BLaER1 (cell line): ENCODE results near the gene NRG3.

Source experiments
- H3K27ac ChIP-seq: shearing (Covaris generic); formaldehyde crosslinking; 2 replicates; pipeline ENCODE4 v1.8.1; 2022
- H3K27me3 ChIP-seq: shearing (Covaris generic); formaldehyde crosslinking; 2 replicates; pipeline ENCODE4 v1.8.1; 2022
- H3K36me3 ChIP-seq: shearing (Covaris generic); formaldehyde crosslinking; 2 replicates; pipeline ENCODE4 v1.8.1; 2022
- H3K4me1 ChIP-seq: shearing (Covaris generic); formaldehyde crosslinking; 2 replicates; pipeline ENCODE4 v1.8.1; 2022
- H3K4me2 ChIP-seq: shearing (Covaris generic); formaldehyde crosslinking; 2 replicates; pipeline ENCODE4 v1.8.1; 2022
- H3K4me3 ChIP-seq: shearing (Covaris generic); formaldehyde crosslinking; 2 replicates; pipeline ENCODE4 v1.8.1; 2022
- H3K9ac ChIP-seq: shearing (Covaris generic); formaldehyde crosslinking; 2 replicates; pipeline ENCODE4 v1.8.1; 2022
- H3K9me3 ChIP-seq: shearing (Covaris generic); formaldehyde crosslinking; 2 replicates; pipeline ENCODE4 v1.8.1; 2022
- H4K20me1 ChIP-seq: shearing (Covaris generic); formaldehyde crosslinking; 2 replicates; pipeline ENCODE4 v1.8.1; 2022
- Cebpa-rat ChIP-seq: shearing (Covaris generic); IDR thresholded peaks from 2 replicates; pipeline ENCODE4 v1.8.1; 2022

Gene NRG3

DNA sequence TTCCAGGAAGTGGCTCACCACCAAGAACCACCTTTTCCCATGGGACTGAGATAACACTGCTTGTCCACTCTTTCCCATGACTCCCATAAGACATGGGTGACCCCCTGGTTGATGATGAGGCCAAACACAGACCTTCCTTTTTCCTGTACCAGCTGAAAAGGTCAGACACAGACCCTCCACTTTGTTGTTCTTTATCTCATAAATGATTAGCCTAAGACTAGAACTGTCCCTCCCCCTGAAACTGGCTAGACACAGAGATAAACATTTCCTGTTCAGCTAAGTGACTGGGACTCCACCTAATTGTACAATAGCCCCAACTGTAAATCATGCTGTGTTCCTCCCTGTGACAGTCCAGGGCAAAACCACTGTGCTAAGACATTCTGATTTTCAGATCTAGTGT is 8.2 kb upstream of the NRG3 start:
- Histone ChIP-seq H3K9me3 (peaks cover 6% of the 10 kb centered on the region), H3K4me2 (peak overlapping the region; percentile 69), H3K27me3 (no peaks in the 10 kb centered on the region), H3K27ac (no peak overlapping the region), H3K36me3 (no peaks in the 10 kb centered on the region), H3K4me1 (peaks cover 27% of the 10 kb centered on the region), H3K4me3 (no peak overlapping the region), H4K20me1 (peaks cover 45% of the 10 kb centered on the region; the same call in 1 of the 2 replicates), H3K9ac (no peak overlapping the region; the same call in 1 of the 2 replicates)
- no peak for TF ChIP-seq Cebpa-rat

DNA sequence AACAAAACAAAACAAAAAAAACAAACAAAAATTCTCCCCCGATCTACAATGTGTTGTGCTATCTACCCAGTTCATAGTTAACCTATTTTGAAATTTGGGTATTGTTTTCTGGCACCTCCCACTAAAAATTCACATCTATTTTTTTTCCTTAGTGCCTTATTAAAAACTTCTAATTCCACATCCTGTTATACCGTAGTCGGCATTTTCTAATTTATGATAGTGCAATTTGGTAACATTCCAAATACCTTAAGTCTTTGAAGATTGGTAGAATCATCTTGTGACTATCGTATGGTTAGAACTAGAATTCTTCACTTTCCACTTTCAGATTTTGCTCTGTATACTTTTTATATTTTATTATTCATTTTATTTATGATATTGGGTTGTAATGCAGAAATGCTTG is 4.5 kb upstream of the NRG3 start:
- Histone ChIP-seq H3K27me3 (no peaks in the 10 kb centered on the region), H3K9me3 (no peaks in the 10 kb centered on the region), H3K9ac (no peak overlapping the region), H3K36me3 (no peaks in the 10 kb centered on the region), H3K4me1 (peaks cover 48% of the 10 kb centered on the region), H4K20me1 (peaks cover 64% of the 10 kb centered on the region), H3K4me3 (no peak overlapping the region), H3K27ac (no peak overlapping the region), H3K4me2 (no peak overlapping the region)
- TF ChIP-seq Cebpa-rat: no peak

- H3K27me3 ChIP-seq: no peaks in the 10 kb centered on the region
- no peak overlapping the region for H3K4me3 ChIP-seq
- no peaks in the 10 kb centered on the region for H3K36me3 ChIP-seq
- no peak overlapping the region for H3K9ac ChIP-seq
- H3K9me3 ChIP-seq: no peaks in the 10 kb centered on the region
- H3K4me2 ChIP-seq: no peak overlapping the region
- no peak for TF ChIP-seq Cebpa-rat
- H3K27ac ChIP-seq: no peak overlapping the region
- H3K4me1 ChIP-seq: peaks cover 38% of the 10 kb centered on the region
- peaks cover 65% of the 10 kb centered on the region for H4K20me1 ChIP-seq
These were observed 3.4 kb upstream of the NRG3 start for GRCh38 chr10:81871558-81871957.

GRCh38 chr10:81872206-81872862 is 2.7 kb upstream of the NRG3 start:
- H4K20me1 ChIP-seq: peaks cover 65% of the 10 kb centered on the region
- H3K4me2 ChIP-seq: peak overlapping the region; percentile 93
- no peak overlapping the region for H3K27ac ChIP-seq
- TF ChIP-seq Cebpa-rat: no peak
- no peaks in the 10 kb centered on the region for H3K9me3 ChIP-seq
- no peaks in the 10 kb centered on the region for H3K36me3 ChIP-seq
- peaks cover 33% of the 10 kb centered on the region for H3K4me1 ChIP-seq
- no peak overlapping the region for H3K4me3 ChIP-seq
- no peak overlapping the region for H3K9ac ChIP-seq
- H3K27me3 ChIP-seq: no peaks in the 10 kb centered on the region

DNA sequence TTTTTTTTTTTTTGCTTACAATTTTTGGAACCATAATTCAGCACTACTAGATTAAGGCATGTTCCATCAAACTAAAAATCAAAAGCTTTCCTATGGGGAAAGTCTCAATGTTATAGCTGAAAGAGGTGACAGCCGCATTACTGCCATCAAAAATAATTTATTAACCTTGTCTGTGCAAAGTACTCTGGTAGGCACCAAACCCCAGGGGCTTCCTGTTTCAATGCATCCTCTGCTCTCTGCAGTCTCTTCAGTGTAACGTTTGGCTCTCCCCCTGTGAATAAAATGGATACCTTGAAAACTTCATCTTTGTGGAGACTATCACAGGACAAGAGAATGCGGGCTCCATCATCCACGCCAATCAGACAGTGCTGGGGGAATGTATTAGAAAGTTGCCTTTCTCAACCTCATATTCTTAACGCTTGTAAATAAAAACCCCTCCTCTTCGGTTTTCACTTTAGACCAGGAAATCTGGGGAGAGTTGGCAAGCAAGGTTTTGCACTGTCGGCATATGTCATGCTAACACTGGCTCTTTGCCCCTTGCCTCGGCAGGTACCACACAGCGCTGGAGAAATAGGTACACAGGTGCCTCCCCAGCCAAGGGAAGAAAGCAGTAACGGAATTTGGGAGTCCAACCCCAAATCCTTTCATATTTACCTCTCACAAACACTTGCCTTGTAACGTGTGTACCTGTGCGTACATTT is 1.6 kb upstream of the NRG3 start:
- Histone ChIP-seq H3K9me3 (no peaks in the 10 kb centered on the region), H3K4me1 (peaks cover 38% of the 10 kb centered on the region), H3K4me3 (peak overlapping the region; percentile 92), H3K36me3 (no peaks in the 10 kb centered on the region), H3K4me2 (peak overlapping the region; percentile 93), H4K20me1 (peaks cover 66% of the 10 kb centered on the region), H3K27me3 (no peaks in the 10 kb centered on the region), H3K27ac (no peak overlapping the region), H3K9ac (no peak overlapping the region; the same call in 1 of the 2 replicates)
- TF ChIP-seq Cebpa-rat: no peak

DNA sequence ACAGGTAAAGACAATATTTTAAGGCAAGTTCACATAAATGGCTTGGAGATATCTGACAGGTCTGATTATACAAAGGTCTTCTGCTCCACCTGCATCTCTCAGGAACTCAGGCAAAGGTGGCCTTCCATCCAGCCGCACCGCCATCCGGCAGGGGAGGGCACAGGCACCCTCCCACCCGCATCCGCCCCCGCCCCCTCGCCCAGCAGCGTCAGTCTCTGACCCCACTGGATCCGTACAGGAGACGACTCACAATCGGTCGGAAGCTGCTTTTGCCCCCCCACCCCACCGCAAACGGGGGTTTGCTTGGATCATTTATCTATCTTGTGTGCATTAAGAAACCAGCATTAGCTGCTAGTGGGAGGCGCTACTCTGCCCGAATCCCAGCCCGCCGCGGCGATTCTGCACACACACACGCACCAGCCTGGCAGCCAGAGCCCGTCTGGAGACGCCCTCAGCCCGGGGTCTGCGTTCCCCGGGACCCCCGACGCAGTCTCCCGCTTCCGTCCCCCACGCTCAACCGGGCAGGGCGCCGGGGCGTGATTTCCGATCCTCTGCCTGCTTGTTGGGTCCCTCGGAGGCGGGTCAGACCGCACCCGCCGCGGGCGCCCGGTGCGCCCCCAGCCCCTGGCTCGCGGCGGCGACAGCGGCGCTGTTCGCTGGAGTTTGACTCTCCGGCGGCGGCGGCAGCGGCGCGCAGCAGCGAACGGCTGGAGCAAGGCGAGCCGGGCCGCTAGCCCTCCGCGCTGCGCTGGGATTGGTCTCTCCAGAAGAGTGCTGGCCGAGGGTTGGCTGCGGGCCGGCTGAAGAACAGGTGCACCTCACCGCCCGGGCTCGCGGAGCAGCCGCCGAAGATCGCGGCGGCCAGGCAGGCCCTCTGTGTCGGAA is 820 bp upstream of the NRG3 start:
- H3K36me3 ChIP-seq: no peaks in the 10 kb centered on the region
- H3K4me1 ChIP-seq: peaks cover 46% of the 10 kb centered on the region
- peak overlapping the region; percentile 92 for H3K4me3 ChIP-seq
- H3K9ac ChIP-seq: peak overlapping the region; percentile 82
- H3K27ac ChIP-seq: peak overlapping the region; percentile 75
- no peaks in the 10 kb centered on the region for H3K9me3 ChIP-seq
- H3K27me3 ChIP-seq: no peaks in the 10 kb centered on the region
- no peak for TF ChIP-seq Cebpa-rat
- peak overlapping the region; percentile 93 for H3K4me2 ChIP-seq
- peaks cover 67% of the 10 kb centered on the region for H4K20me1 ChIP-seq

DNA sequence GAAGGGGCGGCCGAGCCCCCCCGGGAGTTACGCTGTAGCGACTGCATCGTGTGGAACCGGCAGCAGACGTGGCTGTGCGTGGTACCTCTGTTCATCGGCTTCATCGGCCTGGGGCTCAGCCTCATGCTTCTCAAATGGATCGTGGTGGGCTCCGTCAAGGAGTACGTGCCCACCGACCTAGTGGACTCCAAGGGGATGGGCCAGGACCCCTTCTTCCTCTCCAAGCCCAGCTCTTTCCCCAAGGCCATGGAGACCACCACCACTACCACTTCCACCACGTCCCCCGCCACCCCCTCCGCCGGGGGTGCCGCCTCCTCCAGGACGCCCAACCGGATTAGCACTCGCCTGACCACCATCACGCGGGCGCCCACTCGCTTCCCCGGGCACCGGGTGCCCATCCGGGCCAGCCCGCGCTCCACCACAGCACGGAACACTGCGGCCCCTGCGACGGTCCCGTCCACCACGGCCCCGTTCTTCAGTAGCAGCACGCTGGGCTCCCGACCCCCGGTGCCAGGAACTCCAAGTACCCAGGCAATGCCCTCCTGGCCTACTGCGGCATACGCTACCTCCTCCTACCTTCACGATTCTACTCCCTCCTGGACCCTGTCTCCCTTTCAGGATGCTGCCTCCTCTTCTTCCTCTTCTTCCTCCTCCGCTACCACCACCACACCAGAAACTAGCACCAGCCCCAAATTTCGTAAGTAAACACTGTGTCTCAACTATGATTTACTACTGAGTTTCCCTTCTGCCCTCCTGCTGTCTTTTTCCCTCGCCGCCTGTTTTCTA is 666 bp downstream of the NRG3 start:
- H3K4me3 ChIP-seq: peak overlapping the region; percentile 92
- no peaks in the 10 kb centered on the region for H3K36me3 ChIP-seq
- peak overlapping the region; percentile 87 for H3K27ac ChIP-seq
- H3K4me2 ChIP-seq: peak overlapping the region; percentile 82
- no peak for TF ChIP-seq Cebpa-rat
- H4K20me1 ChIP-seq: peaks cover 81% of the 10 kb centered on the region
- peaks cover 61% of the 10 kb centered on the region for H3K4me1 ChIP-seq
- no peaks in the 10 kb centered on the region for H3K27me3 ChIP-seq
- H3K9ac ChIP-seq: peak overlapping the region; percentile 89
- H3K9me3 ChIP-seq: no peaks in the 10 kb centered on the region

DNA sequence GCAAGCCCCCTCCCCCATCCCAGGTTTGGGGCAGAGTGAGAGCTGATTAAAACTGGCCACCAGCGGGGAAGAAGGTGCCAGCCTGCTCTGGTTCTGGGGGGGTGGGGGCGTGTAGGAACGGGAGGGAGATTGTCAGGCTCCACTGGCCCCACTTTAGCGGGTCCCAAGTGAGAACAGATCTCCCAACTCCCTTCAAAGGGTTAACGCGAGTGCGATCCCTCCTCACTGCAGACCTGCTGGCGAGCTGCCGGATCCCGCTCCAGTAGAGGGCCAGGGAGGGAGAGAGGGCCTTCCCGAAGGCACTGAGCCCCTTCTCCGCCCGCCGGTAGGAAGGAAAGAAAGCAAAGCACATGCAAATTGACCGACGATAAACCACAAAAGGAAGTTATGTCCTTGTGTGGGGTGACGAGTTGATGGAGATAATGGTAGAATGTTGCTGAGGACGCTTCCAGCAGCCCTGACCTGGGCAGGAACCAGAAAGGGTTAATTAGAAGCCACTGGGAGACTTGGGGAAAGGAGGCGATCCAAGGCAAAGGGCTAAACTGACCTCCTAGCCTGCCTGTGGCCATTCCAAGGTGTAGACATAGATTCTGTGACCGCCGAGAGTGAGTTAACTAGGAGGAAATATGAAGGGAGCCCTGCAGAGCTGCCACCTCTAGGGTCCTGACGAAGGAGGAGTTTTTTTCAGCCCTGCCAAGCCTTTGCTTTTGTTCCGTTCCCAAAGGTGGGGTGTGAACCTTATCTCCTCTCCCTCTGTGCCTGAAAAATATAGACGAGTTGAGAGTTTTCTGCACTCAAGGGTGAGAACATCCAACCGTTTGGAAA is 1.5 kb downstream of the NRG3 start:
- peaks cover 84% of the 10 kb centered on the region for H4K20me1 ChIP-seq
- H3K27ac ChIP-seq: peak overlapping the region; percentile 87
- H3K27me3 ChIP-seq: no peaks in the 10 kb centered on the region
- no peaks in the 10 kb centered on the region for H3K9me3 ChIP-seq
- H3K4me2 ChIP-seq: peak overlapping the region; percentile 82
- peaks cover 68% of the 10 kb centered on the region for H3K4me1 ChIP-seq
- TF ChIP-seq Cebpa-rat: no peak
- H3K36me3 ChIP-seq: no peaks in the 10 kb centered on the region
- peak overlapping the region; percentile 92 for H3K4me3 ChIP-seq
- peak overlapping the region; percentile 89 for H3K9ac ChIP-seq
